ENCODE data around the gene SPDYC.

The SPDYC gene, protein sequence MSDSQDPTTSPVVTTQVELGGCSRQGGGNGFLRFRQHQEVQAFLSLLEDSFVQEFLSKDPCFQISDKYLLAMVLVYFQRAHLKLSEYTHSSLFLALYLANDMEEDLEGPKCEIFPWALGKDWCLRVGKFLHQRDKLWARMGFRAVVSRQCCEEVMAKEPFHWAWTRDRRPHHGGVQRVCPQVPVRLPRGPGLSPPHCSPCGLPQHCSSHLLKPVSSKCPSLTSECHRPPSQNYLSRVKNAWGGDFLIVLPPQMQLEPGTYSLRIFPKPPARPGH

DNA sequence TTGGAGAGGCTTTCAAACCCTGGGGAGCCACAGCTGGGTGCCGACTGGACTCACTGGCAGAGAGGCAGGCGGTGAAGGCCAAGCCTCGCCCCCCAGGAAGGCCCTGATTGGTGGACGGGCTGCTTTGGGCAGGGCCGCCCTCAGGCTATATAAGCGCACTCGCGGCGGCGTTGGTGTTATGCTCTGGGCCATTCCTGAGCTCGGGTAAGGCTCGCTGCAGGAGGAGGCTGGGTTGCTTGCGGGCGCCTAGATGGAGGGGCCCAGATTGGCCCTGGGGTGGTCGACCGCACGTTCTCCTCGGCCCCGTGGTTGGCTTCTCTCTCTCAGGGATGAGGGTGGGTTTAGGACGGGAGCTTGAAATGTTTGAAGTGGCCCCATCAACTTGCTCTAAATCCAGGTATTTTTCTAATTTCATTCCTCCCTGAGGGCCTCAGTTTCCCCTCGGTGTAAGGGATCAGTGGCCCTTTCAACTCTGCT lies at the start of gene SPDYC:
TSS of gene SPDYC (plus strand) at position 176 of the 477 bp plus-strand sequence. CDS start 1,125 bp downstream, outside the sequence.
- ATAC-seq (no peak), DNase-seq (no peak)

DNA sequence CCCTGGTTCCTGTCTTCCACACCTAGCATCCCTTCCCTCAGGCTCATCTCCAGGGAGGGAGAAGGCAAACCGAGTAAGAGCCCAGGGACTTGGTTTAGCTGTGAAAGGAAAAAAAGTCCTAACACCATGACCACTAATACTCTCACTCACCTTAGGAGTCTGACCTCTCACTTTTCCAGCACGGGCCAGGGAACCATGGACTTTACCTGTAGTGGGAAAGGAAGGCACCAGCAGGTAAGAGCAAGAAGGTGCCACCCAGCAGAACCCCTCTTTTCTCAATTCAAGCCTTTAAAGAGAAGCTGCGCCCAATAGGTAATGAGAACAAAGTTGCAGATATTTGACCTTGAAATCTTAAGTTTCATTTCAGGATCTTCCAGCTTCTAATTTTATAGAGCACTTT lies 49.2 kb upstream of the SPDYC start:
- DNase-seq (no peak), ATAC-seq (no peak)

DNA sequence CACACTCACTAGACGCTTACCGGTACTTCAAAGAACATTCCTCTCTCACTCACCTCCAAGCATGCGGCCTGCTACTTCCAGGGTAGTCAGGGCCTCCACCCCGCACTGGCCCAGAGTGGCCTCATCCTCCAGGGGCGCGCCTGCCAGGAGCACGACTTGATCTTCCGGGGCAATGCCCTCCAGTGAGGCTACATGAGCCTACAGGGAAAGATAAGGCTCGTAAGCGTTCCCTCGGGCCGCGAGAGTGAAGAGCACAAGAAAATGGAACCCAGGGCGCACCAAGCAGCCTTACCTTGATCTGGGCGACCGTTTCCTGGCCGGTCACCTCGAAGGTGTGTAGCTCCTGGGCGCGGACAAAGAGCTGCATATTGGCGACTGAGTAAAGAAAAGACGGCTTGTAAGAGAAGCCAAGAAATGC lies 48.6 kb upstream of the SPDYC start:
- DNase-seq (peak; percentile 41), ATAC-seq (no peak)

DNA sequence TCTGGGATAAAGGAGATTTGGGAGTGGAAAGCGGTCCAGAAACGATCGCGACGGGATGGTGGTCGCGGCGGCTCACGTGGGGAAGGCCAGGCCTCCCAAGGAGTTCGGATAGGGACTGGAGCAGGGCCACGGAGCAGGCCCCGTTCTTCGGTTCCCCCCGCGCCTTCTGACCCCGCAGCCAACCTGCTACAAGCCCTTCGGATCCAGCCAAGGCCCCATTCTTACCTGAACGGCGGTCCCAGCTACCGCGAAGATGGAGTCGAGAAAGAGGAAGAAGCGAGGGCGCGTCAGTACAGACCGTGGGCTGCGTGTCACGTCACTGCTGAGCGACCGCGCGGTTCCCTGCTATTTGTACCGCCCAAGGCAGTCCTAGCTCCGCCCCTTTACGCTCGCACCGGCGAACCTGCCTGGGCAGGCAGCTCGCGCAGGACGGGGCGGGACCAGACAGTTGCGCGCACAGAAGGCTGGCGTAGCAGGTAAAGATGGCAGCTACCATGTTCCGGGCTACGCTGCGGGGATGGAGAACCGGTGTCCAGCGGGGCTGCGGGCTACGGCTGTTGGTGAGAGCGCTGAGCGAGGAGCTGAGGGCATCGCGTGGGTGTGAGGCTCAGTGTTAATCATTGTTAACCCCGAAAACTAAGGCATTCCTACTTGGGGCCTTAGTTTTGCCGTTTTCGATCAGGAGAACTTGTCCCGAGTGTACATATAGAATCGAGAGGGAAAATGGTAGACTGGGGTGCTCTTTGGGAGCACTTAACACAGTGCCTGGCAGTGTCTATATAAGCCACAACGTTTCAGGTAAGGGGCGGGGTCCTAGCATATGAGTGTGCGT lies 48.0 kb upstream of the SPDYC start, which contains the start of the genes FAU and MRPL49:
TSS of gene FAU (minus strand) at position 270 of the 832 bp plus-strand sequence. CDS start 321 bp downstream, outside the sequence.
TSS of gene MRPL49 (plus strand) at position 457 of the 832 bp plus-strand sequence. CDS start at position 483, 26 bp downstream.
- ATAC-seq (peak; percentile 90), DNase-seq (peak; percentile 99)

DNA sequence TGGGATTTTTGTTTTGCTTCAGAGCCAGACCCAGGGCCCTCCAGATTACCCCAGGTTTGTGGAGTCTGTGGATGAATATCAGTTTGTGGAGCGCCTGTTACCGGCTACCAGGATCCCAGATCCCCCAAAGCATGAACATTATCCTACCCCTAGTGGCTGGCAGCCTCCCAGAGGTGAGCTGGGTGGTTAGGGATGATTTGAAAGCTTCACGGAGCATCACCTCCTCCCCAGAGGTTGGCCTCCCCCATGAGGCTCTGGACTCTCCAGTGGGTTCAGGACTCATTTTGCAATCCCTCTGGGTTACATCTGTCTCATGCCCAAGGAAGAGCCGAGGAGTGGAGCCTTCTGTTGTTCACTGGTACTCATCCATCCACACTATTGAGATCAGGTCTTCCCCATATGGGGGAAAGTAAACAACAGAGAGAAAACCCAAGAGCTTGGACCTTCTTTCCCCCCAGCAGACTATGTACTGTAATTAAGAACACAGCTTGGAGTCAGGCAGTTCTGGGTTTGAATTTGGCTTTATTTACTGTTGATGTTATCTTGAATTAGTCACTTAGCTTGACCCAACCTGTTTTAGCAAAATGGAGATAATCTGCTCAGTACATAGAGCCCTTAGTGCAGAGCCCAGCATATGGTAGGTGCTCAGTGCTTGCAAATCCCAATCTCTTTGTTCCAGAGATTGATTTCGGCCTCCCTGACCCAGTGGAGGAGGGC lies 45.4 kb upstream of the SPDYC start:
- no peak for DNase-seq

DNA sequence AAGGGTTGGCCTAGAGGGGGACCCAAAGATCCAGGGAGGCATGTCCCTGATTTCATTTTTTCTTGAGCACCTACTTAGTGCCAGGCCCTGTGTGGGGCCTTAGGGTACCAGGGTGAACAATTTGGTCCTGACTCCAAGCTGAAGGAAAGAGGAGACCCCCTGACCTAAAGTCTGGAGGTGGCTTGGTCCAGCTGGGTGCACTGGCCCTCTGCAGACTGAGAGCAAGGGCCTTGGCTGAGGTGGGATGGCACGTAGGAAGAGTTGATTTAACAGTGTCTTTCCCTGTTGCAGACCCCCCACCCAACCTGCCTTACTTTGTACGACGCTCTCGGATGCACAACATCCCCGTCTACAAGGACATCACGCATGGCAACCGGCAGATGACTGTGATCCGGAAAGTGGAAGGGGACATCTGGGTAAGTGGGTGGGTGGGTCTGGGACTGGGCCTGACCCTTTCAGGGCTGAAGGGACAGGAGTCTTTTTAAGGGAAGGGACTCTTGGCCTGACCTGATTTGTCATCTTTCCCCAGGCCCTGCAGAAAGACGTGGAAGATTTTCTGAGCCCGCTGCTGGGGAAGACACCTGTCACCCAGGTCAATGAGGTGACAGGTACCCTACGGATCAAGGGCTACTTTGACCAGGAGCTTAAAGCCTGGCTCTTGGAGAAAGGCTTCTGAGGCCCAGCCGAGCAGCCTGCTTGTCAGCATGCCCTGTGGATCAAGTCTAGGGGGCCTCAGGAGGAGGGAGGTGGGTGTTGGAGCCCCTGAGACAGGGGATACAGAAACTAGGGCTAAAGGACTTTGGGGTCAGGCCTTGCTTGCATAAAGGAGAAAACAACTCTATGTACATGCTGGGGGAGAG lies 44.6 kb upstream of the SPDYC start:
- DNase-seq, result no peak
- no peak for ATAC-seq

More for the DNA sequence above, 45.4 kb upstream of the SPDYC start:
- no peak for ATAC-seq

DNA sequence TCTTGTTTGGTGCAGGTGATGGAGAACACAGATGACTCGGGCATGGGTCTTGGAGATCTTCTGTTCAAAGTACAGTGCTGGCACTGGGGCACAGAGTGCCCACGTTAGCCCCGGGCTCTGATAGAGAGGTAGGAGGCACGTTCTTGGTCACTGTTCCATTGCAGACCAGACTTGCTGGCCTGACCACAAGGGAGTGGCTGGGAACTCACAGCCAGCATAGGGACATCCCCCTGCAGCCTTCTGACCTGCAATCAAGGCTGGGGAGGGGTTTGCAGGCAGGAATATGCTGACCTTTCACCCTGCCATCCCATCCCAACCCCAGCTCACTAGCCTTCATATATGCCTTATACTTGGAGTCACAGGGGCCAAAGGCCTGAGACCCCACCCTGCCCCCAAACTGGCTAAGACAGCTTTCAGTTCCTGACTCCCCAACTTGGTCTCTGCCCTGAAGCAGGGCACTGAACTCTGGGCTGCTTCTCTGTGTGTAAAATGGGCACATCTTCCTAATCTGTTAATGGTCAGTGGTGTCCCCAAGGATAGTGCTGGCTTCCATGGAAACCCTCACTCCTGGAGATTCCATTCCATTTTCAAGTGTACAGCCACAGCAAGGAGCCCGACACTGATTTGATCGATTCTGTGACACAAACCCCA lies 43.3 kb upstream of the SPDYC start:
- ATAC-seq, result no peak
- DNase-seq, result no peak

DNA sequence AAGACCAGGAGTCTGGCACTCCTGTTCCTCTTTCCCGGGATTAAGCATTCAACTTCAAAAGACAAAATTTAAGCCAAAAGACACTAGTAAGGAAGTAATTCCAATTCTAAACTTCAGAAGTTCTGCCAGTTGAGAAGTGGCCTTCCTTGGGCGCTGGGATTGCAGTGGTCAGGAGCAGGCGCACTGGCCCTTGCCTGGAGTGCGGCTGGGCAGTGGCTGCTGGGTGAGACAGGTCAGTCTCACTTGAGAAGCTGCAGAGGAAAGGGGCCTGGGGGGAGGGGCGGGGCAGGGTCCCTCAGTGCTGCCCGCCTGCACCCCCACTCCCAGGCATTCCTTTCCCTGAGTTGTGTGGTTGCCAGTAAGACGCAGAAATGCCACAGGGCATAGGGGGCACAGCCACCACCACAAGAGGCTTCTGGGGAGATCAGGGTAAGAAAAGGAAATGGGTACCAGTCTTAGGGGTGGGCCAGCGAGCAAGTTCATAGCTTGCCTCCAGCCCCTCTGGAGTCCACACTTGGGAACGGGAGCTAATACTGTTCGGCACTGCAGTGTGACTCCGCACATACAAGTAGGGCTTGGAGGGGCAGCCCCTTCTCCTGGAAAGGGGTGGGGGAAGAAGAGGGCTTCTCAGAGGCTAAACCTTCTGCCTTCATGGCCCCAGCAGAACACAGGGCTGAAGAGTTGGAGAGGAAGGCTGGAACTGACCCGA lies 42.4 kb upstream of the SPDYC start:
- no peak for DNase-seq

DNA sequence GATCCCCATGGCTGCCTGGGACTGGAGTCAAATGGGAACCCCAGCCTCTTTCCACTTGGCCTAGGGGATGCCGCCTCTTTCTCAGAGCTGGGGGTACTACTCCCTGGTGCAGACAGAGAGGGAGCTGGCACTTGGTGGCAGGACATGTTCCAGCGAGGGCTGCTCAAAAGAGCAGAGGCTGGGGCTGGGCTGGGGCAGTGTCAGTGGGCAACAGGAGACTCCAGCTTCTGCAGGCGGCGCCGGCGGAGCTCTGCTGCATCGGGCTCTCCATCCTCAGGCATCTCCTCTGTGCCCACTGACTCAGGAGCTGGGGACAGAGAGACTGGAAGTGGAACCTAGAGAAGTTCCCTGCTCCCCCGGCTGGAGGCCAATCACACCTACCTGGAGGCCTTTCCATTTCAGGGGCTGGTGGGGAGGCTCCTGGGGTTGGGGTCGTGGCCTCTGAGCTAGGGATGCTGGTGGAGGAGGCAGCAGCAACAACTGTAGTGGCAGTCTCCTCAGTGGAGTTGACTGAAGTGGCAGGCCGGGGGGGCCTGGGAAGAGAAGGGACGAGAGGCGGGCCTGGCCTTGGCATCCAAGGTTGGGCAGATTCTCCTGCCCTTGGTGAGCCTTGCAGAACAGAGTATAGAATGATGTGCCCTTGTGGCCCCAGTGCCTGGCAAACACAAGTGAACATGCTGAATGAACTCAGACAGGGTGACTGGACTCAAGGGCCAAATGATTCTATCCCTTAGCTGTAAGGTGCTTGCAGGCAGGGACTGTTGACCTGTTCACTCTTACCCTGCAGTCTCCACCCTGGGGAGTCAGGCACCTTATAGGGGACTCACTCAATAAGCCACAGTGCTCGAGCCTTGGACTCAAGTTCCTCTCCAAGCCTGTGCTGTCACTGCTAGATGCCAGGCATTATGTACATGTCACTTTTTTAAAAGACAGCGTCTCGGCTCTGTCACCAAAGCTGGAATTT lies 41.6 kb upstream of the SPDYC start:
- DNase-seq (no peak), ATAC-seq (no peak)

More for the DNA sequence above, 42.4 kb upstream of the SPDYC start:
- no peak for ATAC-seq

DNA sequence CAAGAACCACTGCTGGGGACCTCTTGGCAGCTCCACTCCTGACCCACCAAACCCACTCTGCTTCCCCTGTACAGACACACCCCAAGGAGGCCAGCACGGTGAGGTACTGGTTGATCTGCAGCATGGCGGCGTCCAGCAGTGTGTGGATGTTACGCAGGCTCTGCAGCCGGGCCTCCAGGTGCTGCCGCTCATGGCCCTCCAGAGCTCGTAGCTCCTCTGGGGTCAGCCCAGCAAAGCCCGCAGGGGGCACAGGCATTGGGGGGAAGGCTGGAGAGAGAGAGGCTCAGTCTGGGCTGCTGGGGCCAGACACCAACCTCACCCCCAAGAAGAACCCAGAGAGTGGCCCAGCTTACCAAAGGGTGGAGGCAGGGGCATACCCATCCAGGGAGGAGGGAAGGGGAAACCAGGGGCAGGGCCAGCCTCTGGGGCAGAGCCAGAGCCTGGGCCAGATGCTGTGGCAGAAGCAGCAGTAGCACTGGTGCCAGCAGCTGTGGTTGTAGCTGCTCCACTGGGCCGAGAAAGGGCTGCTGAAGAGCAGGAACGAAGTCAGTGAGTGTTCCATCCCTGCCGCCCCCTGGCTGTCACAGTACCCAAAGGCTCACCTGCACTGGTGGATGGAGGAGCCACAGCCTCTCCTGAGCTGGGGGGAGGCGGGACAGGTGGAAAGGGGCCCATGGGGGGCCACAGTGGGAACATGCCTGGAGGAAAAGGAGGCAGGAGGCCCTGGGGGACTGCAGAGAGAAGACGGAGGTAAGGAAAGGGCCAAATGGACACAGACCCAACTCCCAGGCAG lies 40.2 kb upstream of the SPDYC start:
- ATAC-seq (no peak), DNase-seq (no peak)

DNA sequence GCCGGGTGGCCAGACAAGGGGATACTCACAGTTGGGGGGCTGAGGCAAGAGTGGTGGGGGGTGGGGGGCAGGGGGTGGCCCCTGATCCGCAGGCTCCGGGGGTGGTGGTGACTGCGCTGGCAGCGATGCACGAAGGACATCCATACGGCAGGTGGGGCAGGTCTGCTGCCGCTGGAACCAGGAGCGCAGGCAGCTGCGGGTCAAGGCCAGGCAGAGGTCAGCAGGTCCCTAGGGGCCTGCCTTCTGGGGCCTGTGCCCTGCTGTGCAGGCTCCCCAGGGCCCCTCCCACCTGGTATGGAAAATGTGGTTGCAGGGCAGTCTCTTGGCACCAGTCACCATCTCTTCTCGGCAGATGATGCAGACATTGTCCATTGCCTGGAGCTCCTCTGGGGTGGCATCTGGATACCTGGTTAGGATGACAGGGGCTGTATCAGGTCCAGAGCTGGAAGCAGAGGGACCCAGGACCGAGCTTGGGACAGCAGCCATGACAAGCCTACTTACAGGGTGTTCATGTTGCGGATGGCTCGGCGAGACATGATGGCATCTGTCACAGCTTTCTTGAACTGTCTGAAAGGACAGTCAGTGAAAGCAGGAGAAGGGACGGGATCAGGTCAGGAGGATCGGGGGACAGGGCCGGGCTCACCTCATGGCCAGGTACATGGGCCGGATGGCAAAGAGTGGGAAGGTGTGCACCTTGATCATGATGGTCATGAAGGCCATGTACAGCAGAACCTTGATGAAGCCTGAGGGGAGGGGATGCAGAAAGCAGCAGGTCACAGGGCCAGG lies 39.2 kb upstream of the SPDYC start:
- DNase-seq, result no peak

DNA sequence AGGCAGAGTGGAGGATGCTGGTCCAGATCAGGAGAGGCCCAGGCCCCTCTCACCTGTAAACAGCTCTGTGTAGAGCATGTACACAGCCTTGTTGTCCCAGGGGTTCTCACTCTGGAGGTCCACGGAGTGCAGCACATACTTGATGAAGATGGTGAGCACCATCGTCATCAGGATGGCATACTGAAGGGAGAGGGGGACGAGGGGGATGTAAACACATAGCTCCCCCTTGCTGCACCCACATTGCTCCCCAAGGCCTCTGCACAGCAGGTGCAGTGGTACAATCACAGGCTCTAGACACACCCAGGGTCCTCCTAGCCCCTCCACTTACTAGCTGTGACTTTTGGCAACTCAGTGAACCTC lies 38.6 kb upstream of the SPDYC start:
- ATAC-seq (no peak), DNase-seq (no peak)

More for the DNA sequence above, 39.2 kb upstream of the SPDYC start:
- no peak for ATAC-seq

DNA sequence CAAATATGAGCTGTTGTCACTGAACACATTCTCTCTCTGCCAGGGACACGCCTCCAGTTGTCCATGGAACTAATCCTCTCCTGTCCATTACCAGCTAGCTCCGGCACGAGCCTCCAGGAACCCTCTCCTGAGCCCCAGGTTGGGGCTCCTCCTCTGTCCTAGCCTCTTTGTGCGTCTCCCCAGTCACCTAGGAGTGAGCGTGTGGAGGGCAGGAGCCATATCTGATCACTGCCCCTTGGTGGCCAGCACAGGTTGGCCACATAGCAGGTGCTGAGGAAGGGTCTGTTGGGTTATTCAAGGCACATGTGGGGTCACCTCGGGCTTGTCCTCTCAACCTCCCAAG lies 38.2 kb upstream of the SPDYC start:
- DNase-seq (no peak), ATAC-seq (no peak)

DNA sequence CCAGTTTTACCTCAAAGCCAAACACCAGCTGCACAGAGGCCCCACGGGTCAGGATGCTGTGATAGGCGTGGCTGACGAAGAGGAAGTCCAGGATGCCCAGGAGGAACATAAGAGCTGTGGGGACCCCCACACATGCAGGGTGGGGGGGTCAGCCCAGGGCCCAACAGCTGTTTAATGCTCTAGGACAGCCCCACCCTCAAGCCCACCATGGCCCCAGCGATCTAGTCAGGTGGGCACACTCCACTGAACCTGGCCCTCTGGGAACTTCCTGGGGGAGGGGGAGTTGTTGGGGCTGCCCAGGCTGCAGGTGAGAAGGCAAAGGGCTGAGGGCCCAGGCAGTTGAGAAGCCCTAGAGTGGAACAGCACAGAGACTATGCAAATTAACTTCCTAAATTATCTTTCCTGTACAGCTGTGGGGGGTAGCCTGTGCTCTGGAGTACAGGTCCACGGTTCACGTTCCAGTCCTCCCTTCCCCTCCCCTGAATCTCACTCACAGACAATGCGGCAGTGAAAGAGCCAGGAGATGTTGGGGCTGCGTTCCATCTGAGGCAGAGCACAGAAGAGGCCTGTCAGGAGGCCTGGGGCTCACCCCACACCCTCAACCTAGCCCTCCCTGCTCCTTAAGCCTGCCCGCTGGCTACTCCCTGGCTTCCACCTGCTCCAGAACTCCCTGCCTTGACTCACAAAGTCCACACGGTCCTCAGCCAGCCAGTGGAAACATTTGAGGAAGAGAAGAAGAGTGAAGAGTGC lies 37.6 kb upstream of the SPDYC start:
- ATAC-seq (no peak), DNase-seq (peak; percentile 20)

DNA sequence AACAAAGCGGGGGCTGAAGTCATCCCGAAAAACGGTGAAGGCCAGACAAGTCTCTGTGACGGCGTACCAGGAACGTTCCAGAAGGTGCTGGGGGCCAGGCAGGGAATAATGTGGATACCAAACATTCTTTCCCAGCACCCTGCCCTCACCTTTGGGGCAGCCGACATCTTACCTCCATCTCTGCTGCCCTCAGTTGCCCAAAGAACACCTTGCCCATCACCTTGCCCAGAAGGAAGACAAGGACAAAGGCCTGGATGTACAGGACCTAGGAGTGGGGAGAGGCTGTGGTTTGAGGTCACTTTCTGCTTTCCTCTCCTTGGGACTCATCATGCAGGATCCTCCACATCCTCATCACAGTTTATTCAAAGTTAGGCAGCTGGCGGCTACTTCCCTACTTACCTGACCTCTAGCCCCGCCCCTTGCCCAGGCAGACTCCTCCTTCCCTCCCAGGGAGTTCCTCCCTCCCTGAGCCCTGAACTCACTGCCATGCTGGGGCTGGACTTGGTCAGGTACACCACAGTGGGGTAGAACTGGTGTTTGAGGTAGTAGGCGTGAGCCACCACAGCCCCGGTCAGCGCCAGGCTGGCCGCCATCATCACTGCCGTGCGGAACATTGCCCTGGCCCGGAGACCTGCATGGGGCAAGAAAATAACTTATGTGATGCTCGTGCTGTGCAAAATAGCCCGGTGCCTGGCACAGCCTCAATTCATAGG lies 36.9 kb upstream of the SPDYC start:
- ATAC-seq, result no peak
- peak; percentile 74 for DNase-seq

DNA sequence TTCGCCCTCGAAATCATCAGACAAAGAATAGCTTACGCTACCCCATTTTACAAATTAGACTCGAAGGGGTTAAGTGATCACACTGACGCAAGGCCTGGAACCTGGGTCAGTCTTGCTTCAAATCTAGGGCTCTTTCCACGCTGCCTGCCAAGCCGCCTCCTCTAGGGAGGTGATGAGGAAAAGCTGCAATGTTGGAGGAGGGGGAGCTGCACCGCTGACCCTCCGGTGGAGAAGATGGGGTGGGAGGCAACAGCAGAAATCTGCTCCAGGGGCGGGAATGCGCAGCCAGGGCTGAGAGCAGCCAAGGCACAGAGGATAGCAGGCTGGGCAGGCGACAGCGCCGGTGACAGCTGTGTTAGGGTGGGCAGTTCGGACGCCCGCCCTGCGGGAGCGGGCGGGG lies 36.3 kb upstream of the SPDYC start:
- peak; percentile 13 for DNase-seq
- no peak for ATAC-seq
